ENCODE results near the gene RPS6KA5.

DNA sequence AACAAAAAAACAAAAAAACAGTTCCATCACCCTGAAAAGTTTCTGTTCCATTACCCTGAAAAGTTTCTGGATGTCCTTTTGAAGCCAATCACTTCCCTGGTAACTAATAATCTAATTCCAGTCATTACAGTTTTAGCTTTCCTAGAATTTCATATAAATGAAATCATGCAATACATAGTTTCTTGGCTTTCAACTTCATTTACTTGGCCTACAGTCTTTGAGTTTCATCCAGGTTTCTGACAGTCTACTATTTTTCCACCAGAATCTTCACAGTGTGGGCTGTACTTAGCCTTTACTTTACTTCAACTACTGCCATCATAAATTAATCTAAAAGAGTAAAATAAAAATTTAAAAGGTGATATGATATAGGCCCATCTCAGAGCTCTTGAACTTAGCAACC is 55.5 kb downstream of the RPS6KA5 start:
- TF ChIP-seq, protein P1, sequence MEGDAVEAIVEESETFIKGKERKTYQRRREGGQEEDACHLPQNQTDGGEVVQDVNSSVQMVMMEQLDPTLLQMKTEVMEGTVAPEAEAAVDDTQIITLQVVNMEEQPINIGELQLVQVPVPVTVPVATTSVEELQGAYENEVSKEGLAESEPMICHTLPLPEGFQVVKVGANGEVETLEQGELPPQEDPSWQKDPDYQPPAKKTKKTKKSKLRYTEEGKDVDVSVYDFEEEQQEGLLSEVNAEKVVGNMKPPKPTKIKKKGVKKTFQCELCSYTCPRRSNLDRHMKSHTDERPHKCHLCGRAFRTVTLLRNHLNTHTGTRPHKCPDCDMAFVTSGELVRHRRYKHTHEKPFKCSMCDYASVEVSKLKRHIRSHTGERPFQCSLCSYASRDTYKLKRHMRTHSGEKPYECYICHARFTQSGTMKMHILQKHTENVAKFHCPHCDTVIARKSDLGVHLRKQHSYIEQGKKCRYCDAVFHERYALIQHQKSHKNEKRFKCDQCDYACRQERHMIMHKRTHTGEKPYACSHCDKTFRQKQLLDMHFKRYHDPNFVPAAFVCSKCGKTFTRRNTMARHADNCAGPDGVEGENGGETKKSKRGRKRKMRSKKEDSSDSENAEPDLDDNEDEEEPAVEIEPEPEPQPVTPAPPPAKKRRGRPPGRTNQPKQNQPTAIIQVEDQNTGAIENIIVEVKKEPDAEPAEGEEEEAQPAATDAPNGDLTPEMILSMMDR (IDR thresholded peaks at IDR 0.05 in 4 of 5, conservative IDR thresholded peaks at IDR 0.05 in 1 of 5) = no peak
- no peak for TF ChIP-seq POLR2A (IDR thresholded peaks at IDR 0.05)

Data from gastrocnemius medialis (tissue), 4 donors.